Stimulated activated CD8-positive, alpha-beta memory T cell treated with anti-CD3 and anti-CD28 coated beads, Interleukin-15, amount 100 ng/mL, for 4 hours (primary cell): ENCODE data around the gene SPPL2B.

Experiments
- DNase-seq, 2 donors: peaks; one replicate each; pipeline ENCODE4 v3.0.0-alpha.2; 2020; ENCODE audit warnings: low read depth in 2 of 2

The SPPL2B gene

GRCh38 chr19:2355168-2356035 is 26.9 kb downstream of the SPPL2B start:
- no peak for DNase-seq

- no peak for DNase-seq
These were observed 27.7 kb downstream of the SPPL2B start for GRCh38 chr19:2356036-2356646.

- no peak for DNase-seq
These were observed 29.1 kb downstream of the SPPL2B start for GRCh38 chr19:2357279-2358206.

DNA sequence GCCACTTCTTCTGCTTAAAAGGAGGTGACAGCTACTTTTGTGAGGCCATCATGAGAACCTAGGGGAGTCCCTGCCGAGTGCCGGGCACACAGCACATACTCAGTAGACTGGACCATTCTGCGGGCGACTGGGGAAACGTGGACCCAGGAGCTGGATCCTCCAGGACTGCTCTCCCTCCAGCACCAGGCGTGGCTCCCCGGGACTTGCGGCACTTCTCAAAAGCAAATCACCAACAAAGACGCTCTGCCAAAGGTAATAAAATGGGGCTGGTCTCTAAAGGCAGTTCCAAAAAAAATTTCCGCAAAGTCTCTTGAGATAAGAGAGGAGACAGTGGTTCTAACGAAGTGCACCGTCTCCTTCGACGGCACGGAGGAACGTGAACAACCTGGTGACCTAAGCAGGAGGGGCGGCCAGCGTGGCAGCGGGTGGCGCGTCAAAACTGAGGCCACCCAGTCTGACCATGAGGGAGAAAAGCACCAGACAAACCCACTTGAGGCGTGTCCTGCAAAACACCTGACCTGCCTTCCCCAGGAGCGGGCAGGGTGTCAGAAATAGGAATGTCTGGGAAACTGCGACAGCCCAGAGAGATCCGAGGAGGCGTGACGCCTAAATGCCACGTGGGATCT is 30.2 kb downstream of the SPPL2B start:
- DNase-seq = no peak

GRCh38 chr19:2359992-2360685 is 31.7 kb downstream of the SPPL2B start, which contains the start of gene TMPRSS9:
Gene TMPRSS9, plus strand, starts transcription at chr19:2360265. Its CDS starts 29,521 bp downstream, at chr19:2389786.
- no peak for DNase-seq

DNA sequence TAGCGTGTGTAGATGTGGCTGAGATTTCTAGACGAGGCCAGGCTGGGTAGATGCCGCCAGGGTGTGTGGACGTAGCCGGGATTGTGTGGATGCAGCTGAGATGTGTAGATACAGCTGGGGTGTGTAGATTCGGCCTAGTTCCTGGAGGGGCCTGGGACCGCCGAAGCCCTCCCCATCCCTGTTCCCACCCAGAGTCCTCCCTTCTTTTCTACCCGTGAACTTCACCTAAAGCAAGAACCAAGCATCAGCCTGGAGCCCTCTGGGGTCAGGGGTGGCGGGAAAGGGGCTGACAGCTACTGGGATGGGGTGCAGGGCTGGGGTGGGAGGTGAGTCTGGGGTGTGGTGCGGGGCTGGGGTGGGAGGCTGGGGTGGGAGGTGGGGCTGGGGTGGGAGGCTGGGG is 32.3 kb downstream of the SPPL2B start:
- no peak for DNase-seq

- DNase-seq = no peak
These were observed 33.0 kb downstream of the SPPL2B start for GRCh38 chr19:2361246-2362045.

DNA sequence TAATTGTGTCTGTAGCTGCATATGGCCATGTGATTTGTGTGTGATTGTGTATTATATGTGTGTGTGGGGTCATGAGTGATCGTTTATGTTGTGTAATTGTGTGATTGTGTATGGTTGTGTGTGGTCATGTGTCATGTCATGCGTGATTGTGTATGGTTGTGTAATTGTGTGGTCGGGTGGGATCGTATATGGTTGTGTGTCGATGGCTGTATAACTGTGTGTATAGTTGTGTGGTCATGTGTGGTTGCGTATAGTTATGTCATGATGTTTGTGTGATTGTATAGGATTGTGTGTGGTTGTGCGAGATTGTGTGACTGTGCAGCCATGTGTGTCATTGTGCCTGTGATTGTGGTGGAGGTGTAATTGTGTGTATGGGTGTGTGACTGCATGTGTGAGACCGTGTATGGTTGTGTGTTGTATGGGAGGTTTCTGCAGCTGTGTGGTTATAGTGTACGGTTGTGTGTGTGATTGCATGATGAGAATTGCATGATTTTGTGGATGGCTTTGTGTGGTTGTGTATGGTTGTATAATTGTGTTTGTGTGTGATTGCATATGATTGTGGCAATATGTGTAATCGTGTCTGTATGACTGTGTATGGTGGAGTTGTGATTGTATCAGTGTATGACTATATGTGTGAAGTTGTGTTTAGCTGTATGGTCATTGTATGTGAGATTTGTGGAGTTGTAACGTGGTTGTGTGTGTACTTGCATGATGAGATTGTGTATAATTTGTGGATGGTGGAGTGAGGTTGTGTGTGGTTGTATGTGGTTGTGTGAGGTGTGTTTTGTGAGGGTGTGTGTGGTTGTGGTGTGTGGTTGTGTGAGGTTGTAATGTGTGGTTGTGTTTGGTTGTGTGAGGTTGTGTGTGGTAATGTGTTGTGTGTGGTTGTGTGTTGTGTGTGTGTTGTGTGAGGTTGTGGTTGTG is 33.8 kb downstream of the SPPL2B start:
- DNase-seq = no peak

GRCh38 chr19:2362970-2363300 is 34.5 kb downstream of the SPPL2B start:
- no peak for DNase-seq

DNA sequence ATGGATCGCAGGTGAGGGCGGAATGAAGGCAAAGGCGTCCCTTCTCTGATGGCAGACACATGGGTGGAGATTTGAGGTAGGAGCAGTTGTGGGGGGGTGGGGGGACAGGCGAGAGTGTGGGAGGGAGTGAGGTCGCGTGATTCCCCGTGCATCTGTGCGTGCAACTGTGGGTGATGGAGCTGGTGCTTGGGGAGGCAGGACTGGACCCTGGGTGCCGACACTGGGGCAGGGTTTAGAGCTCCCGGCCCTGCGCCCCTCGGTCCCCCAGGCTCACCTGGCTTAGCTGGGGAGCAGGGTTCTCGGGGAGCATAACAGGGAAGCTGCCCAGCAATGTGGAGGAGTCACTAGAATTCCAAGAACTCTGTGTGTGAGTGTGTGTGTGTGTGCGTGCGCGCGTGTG is 34.9 kb downstream of the SPPL2B start:
- DNase-seq = no peak

GRCh38 chr19:2365201-2365970 is 36.9 kb downstream of the SPPL2B start:
- DNase-seq = no peak

- no peak for DNase-seq
These were observed 43.2 kb downstream of the SPPL2B start for GRCh38 chr19:2371656-2372055.

- no peak for DNase-seq
These were observed 43.7 kb downstream of the SPPL2B start for GRCh38 chr19:2372076-2372612.

- DNase-seq = no peak
These were observed 46.3 kb downstream of the SPPL2B start for GRCh38 chr19:2374808-2375207.

DNA sequence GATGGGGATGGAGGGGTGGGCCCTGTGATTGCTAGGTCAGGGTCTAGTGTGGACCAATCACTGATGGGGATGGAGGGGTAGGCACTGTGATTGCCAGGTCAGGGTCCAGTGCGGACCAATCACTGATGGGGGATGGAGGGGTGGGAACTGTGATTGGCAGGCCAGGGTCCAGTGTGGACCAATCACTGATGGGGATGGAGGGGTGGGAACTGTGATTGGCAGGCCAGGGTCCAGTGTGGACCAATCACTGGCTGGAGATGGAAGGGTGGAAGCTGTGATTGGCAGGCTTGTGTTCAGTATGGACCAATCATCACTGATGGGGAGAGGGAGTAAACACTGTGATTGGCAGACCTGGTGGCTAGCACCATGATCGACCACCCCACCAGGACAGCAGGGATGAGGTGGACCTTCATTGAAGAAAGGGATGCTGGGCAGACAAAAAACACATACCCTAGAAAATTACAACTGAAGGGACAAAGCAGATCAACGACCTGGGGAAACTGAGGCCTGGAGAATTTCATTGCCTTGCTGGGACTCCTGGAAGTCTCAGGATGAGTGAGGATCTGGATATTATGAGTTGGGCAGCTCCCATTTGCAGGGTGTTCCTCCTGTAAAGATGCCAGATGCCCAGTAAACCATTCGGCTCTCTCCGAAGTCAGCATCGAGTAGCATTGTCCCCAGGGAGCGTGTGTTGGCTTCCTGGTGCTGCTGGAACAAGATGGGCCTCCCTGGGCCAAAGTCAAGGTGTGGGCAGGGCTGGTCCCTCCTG is 47.1 kb downstream of the SPPL2B start:
- no peak for DNase-seq

DNA sequence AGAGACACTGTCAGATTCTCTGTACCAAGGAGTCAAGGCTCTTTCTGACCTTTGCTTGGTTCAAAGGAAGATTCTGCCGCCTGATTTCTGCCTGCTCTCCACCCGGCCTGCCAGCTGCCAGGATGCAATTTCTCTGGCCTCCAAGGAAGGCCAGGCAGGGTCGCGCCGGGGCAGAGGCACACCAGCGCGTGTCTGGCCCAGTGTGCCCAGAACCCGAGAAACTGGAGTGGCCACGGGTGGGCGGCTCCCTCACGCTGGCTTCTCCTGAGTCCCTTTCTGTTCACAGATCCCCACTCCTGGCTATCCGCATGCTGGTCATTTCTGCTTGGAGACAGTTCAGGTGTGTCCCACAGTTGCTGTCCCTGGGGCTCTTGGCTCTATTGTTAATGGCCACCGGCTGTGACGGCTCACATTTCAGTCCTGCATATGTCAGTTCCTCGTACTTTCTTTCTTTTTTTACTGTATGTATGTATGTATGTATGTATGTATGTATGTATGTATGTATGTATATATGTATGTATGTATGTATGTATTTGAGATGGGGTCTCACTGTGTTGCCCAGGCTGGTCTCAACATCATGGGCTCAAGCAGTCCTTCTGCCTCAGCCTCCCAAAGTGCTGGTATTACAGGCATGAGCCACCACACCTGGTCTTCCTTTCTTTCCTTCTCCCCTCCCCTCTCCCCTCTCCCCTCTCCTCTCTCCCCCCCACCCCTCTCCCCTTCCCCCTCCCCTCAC is 48.5 kb downstream of the SPPL2B start:
- no peak for DNase-seq

DNA sequence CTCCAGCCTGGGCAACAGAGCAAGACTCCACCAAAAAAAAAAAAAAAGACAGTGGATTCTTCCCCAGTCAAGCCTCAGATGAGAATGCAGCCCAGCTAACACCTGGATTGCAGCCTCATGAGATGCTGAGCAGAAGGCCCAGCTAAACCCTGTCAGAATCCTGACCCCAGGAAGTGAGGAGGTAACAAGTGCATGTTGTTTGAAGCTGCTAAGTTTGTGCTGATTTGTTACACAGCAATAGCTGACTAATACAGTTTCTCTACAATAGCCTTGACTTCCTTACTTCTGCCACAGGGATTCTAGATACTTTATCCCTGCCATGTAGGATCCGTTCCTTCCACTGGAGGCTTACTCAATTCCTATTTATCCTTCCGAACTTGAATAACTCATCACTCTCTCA is 52.1 kb downstream of the SPPL2B start:
- no peak for DNase-seq
